GM21360 (cell line): Measurements from ENCODE around the gene AP1S1.
"Not testable (repeated sequence)": the region's sequence is repeated elsewhere in the genome, so short reads cannot be mapped to it uniquely, and the experiment has no call there.

Source experiments
- ATAC-seq: cut with Tn5 transposase; IDR thresholded peaks from one replicate; pipeline ENCODE4 v1.9.1; 2021; ENCODE audit warnings: mild to moderate bottlenecking, moderate library complexity; ENCODE audit not compliant: unreplicated experiment

AP1S1 gene

DNA sequence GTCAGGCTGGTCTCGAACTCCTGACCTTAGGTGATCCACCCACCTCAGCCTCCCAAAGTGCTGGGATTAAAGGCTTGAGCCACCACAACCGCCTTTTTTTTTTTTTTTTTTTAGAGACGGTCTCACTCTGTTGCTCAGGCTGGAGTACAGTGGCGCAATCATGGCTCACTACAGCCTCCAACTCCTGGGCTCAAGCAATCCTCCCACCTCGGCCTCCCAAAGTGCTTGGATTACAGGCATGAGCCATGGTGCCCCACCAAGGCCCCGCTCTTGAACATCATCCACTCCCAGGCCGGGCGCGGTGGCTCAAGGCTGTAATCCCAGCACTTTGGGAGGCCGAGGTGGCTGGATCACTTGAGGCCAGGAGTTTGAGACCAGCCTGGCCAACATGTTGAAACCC lies 45.2 kb downstream of the AP1S1 start:
- ATAC-seq, result not testable (repeated sequence)

DNA sequence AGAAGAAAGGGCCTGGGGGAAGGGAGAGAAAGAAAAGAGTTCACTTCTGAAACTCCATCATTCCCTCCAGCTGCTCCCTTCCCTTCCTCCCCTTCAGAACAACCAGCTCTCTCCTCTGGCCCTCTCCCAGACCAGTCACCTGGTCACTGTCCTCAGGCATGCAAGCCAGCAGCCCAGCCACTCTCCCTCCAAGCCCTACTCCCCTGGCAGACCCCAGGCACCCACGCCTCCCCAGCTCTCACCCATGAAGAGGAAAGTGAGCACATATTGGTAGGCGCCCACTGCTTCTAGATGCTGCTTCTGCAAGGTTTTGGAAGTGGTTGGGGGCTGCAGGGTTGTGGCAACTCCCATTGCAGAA lies 46.2 kb downstream of the AP1S1 start:
- no peak for ATAC-seq

DNA sequence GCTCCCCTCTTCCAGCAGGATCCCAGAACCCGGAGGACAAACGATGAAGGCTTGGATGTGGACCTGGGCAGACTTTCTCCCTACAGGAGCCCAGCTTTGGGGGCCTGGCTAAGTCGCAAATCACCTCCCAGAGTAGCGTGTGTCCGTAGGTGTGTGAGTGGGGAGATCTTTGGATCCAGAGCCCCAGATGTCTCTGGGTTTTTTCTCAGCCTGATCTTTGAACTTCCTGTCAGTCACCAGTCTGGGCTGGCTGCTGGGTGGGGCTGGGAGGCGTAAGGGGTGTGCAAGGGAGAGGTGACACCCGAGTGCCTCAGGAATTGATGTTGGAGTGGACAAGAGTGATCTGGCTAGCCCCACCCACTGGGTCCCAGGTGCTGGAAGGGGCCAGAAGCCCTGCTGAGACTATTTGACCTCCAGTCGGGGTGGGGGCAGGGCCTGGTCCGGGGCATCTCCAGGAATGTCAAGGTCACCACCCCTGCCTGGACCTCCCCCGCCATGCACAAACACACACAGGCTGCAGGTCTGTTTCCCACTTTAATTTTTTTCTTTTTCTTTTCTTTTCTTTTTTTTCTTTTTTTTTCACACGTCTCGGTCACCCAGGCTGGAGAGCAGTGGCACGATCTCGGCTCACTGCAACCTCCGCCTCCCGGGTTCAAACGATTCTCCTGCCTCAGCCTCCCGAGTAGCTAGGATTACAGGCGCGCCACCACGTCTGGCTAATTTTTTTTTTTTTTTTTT lies 46.8 kb downstream of the AP1S1 start, which contains the start of gene MOGAT3:
Gene MOGAT3 (minus strand): TSS at position 175 of the 738 bp plus-strand sequence. CDS start 182 bp downstream, outside the sequence.
- no peak for ATAC-seq

- no peak for ATAC-seq
These were observed 47.7 kb downstream of the AP1S1 start for GRCh38 chr7:101201695-101202602.

DNA sequence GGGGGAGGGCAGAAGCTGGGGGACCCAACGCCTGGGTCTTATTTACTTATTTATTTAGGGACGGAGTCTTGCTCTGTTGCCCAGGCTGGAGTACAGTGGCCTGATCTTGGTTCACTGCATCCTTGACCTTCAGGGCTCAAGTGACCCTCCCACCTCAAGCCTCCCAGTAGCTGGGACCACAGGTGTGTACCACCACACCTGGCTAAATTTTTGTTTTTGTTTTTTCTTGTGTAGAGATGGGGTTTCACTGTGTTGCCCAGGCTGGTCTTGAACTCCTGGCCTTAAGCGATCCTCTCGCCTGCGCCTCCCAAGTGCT lies 48.3 kb downstream of the AP1S1 start:
- no peak for ATAC-seq

DNA sequence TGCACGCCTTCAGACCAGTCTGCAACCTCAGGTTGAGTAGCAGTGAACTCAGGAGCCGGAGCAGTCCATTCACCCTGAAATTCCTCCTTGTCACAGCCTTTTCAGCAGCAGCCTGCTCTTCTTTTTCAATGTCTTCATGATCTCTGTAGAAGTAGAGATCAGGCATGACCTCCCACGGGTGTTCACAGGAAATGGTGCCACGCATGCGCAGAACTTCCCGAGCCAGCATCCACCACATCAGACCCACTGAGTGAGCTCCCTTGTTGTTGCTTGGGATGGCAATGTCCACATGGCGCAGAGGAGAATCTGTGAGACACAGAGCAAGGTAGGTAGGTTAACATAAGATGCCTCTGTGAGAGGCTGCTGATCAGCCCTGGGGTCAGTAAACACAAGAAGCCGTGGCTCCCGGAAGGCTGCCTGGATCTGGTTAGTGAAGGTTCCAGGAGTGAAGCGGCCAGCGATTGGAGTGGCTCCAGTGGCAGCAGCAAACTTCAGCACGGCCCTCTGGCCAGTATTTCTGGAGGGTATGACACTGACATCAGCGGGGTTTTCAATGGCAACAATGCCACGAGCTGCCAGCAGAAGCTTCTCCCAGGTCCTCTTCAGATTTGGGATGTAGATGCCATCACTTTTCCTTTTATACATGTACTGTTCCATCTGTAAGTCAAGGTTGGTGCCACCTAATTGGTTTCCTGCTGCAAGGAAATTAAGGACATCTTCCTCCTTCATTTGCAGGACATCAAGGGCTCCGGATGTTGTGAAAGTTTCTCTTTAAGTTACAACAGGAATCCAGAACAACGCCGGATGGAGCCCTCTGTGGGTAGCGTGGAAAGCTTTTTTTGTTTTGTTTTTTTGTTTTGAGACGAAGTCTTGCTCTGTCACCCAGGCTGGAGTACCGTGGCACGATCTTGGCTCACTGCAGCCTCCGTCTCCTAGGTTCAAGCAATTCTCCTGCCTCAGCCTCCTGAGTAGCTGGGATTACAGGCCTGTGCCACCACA lies 49.8 kb downstream of the AP1S1 start:
- not testable (repeated sequence) for ATAC-seq

DNA sequence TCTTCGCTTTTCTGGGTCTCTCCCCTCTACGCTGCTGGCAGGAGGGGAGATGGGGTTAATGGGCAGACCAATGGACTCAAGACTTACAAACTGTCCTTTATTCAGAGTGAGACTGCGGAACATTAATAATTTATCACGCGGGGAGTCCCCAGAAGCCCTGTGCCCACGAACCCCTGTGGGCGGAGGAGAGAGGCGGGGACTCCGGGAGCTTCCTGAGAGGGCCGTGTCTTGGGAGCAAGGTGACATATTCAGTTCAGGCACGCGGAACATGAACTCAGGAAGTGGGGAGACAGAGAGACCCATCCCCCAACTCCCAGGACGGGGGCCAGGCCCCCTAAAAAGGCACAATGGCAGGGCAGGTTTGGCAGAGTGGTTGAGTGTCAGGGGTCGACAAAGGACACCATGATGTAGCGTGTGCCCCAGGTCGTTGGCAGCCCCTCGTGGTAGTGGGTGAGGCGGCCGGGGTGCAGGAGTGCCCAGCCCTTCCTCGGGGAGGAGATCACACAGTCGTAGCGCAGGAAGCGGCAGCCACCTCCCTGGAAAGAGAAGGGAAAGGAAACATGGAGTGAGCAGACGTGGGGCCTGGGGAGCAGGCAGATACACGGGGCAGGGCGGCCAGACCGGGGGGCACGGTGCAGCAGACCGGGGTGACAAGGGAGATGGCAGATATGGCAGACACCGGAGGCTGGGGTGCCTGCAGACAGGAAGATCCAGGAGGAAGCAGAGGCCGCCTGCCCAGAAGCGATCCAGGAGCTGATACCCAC lies 51.8 kb downstream of the AP1S1 start:
- ATAC-seq, result no peak

- ATAC-seq, result no peak
These were observed 52.4 kb downstream of the AP1S1 start for GRCh38 chr7:101206665-101207042.

GRCh38 chr7:101207459-101207858 lies 53.2 kb downstream of the AP1S1 start:
- no peak for ATAC-seq

- ATAC-seq, result no peak
These were observed 54.5 kb downstream of the AP1S1 start for GRCh38 chr7:101208794-101209193.

DNA sequence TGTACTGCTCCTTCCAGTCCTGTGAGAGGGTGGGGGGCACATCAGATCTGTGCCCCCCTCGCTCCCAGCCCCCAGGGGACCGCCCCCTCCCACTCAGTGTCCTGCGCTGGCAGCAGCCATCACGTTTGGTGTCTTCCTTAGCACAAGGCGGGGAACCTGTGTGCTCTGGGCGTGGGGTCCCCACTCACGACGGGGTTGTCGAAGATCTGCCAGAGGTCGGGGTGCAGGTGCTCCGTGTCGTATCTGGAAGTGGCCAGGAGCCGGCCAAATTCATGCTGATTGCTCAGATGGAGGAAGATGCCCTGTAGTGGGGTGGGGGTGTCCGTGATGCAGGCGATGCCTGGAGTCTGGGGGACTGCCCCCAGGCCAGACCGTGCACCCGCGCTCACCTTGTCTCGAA lies 55.9 kb downstream of the AP1S1 start:
- ATAC-seq, result no peak
